ENCODE results near the gene UBD.

DNA sequence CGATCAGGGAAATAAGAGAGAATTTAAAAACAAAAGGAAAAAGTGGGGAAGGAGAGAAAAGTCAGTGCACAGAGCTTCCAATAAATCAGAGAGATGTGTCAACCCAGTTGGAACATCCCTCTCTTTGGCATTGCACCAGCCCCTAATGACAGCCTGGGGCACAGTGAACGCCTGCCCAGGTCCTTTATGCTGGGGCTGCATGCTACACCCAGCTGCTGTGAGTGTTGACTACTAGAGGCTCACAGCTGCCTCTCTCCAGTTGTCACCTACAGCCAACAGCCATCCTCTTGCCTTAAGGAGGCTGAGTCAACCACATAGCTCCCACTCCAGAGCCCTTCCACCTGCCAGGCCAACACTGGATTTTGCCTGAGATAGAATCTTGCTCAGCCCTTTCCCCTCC lies 44.4 kb upstream of the UBD start:
- TF ChIP-seq ATF7 (IDR thresholded peaks at IDR 0.05) (no peak), ATF7 (CRISPR knock-in tag; IDR thresholded peaks at IDR 0.05) (no peak), KDM1A (CRISPR knock-in tag; IDR thresholded peaks at IDR 0.05) (no peak), ATRX (CRISPR knock-in tag; IDR thresholded peaks at IDR 0.05; ENCODE audit: borderline replicate concordance) (no peak), ZNF672 (CRISPR knock-in tag; IDR thresholded peaks at IDR 0.05) (no peak), MBD4 (IDR thresholded peaks at IDR 0.05; ENCODE audit: borderline replicate concordance, low read length) (no peak), POLR2AphosphoS5 (IDR thresholded peaks at IDR 0.05; ENCODE audit: low read depth, low read length) (no peak), NFIC (IDR thresholded peaks at IDR 0.05; ENCODE audit: low read length) (no peak), PHF21A (CRISPR knock-in tag; IDR thresholded peaks at IDR 0.05) (no peak), RBFOX2 (IDR thresholded peaks at IDR 0.05; ENCODE audit: low read depth, low read length) (no peak), JUN (CRISPR knock-in tag; IDR thresholded peaks at IDR 0.05) (no peak)
- TF ChIP-seq, protein P1, sequence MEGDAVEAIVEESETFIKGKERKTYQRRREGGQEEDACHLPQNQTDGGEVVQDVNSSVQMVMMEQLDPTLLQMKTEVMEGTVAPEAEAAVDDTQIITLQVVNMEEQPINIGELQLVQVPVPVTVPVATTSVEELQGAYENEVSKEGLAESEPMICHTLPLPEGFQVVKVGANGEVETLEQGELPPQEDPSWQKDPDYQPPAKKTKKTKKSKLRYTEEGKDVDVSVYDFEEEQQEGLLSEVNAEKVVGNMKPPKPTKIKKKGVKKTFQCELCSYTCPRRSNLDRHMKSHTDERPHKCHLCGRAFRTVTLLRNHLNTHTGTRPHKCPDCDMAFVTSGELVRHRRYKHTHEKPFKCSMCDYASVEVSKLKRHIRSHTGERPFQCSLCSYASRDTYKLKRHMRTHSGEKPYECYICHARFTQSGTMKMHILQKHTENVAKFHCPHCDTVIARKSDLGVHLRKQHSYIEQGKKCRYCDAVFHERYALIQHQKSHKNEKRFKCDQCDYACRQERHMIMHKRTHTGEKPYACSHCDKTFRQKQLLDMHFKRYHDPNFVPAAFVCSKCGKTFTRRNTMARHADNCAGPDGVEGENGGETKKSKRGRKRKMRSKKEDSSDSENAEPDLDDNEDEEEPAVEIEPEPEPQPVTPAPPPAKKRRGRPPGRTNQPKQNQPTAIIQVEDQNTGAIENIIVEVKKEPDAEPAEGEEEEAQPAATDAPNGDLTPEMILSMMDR (CRISPR knock-in tag; IDR thresholded peaks at IDR 0.05), result no peak
- TF ChIP-seq, protein P2, sequence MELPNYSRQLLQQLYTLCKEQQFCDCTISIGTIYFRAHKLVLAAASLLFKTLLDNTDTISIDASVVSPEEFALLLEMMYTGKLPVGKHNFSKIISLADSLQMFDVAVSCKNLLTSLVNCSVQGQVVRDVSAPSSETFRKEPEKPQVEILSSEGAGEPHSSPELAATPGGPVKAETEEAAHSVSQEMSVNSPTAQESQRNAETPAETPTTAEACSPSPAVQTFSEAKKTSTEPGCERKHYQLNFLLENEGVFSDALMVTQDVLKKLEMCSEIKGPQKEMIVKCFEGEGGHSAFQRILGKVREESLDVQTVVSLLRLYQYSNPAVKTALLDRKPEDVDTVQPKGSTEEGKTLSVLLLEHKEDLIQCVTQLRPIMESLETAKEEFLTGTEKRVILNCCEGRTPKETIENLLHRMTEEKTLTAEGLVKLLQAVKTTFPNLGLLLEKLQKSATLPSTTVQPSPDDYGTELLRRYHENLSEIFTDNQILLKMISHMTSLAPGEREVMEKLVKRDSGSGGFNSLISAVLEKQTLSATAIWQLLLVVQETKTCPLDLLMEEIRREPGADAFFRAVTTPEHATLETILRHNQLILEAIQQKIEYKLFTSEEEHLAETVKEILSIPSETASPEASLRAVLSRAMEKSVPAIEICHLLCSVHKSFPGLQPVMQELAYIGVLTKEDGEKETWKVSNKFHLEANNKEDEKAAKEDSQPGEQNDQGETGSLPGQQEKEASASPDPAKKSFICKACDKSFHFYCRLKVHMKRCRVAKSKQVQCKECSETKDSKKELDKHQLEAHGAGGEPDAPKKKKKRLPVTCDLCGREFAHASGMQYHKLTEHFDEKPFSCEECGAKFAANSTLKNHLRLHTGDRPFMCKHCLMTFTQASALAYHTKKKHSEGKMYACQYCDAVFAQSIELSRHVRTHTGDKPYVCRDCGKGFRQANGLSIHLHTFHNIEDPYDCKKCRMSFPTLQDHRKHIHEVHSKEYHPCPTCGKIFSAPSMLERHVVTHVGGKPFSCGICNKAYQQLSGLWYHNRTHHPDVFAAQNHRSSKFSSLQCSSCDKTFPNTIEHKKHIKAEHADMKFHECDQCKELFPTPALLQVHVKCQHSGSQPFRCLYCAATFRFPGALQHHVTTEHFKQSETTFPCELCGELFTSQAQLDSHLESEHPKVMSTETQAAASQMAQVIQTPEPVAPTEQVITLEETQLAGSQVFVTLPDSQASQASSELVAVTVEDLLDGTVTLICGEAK (IDR thresholded peaks at IDR 0.05), result no peak
- TF ChIP-seq, protein P2 (CRISPR knock-in tag; IDR thresholded peaks at IDR 0.05), result no peak

Data from HepG2 (cell line).